T-helper 2 cell treated with Interferon-gamma antibody and Interleukin-4, amounts not matched to agents 5 μg/mL and 100 μg/mL, for 36 hours (primary cell): ENCODE measurements around the gene SLC29A2.
"Not testable (repeated sequence)": the region's sequence is repeated elsewhere in the genome, so short reads cannot be mapped to it uniquely, and the experiment has no call there.

ENCODE experiments used
- DNase-seq: peaks from one replicate; pipeline ENCODE4 v3.0.0; 2021; ENCODE audit warnings: low spot score
- H3K27ac Mint-ChIP-seq: one replicate; pipeline ENCODE4 v1.8.0; 2021; ENCODE audit warnings: mild to moderate bottlenecking, mixed read lengths
- H3K27me3 Mint-ChIP-seq: one replicate; pipeline ENCODE4 v1.8.0; 2021; ENCODE audit warnings: low read depth, mixed read lengths
- H3K36me3 Mint-ChIP-seq: one replicate; pipeline ENCODE4 v1.8.0; 2021; ENCODE audit warnings: low read depth, mixed read lengths
- H3K4me1 Mint-ChIP-seq: one replicate; pipeline ENCODE4 v1.8.0; 2021; ENCODE audit warnings: low read depth, mixed read lengths
- H3K4me3 Mint-ChIP-seq: one replicate; pipeline ENCODE4 v1.8.0; 2022; ENCODE audit warnings: mild to moderate bottlenecking, moderate library complexity, mixed read lengths
- H3K9me3 Mint-ChIP-seq: one replicate; pipeline ENCODE4 v1.8.0; 2021; ENCODE audit warnings: mixed read lengths

The SLC29A2 gene

DNA sequence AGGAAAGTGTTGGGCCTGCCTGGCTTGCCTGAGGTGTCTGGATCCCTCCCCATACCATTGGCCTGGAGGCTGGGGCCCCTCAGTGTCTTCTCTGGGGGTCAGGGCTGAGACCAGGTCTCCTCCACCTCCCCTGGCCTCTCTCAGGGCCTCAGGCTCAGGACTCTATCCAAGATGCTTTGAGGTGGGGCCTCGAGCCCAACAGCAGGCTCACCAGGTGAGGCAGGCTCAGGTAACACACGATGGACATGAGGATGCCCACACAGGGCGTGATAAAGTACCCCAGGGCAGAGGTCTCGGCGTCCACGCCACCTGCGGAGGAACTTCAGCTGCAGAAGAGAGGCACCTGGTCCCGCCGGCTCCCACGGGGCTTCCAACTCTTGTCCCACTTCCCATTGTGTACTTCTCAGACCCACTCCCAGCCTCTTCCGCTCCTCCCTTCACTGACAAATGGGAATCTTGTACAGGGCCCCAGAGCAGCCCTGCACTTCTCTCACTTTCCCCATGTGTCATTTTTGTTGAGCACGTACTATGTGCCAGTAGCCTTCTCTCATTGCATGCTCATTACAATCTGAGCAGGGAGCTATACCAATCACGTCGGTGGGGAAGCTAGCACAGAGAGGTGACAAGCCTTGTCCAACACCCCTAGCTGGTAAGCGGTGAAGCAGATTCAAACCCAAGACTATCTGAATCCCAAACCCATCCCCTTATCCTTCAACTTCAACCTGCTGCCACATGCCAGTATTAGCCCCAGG is 3.8 kb downstream of the SLC29A2 start:
- H3K27me3 Mint-ChIP-seq, result no peaks in the 10 kb centered on the region
- peak overlapping the region; percentile 8 for H3K27ac Mint-ChIP-seq
- H3K9me3 Mint-ChIP-seq, result no peaks in the 10 kb centered on the region
- no peak for DNase-seq
- no peaks in the 10 kb centered on the region for H3K36me3 Mint-ChIP-seq
- H3K4me1 Mint-ChIP-seq, result peaks cover 15% of the 10 kb centered on the region
- no peak overlapping the region for H3K4me3 Mint-ChIP-seq

DNA sequence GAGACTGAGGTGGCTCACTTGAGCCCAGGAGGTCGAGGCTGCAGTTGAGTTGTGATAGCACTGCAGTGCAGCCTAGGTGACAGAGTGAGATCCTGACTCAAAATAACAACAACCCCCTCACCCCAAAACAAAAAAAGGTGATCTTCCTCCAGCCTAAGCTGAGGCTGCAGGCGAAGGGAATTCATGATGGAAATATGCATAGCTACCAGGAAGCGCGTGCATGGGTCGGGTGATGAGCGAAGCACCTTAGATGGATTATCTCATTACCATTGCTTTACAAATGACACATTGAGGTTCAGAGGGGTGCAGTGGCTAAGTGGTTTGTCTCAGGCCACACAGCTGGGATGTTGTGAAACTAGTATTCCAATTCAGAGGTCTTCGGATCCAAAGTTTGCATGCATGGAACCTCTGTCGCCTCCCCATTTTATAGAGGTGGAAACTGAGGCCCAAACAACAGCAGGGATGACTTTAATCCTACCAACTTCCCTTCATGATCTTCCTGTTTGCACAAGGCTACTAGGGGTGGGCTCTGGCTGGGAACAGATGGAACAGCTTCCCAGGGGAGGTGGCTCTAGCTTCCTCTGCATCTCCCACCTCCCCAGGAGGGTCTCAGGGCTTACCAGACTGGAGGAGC is 4.6 kb downstream of the SLC29A2 start:
- no peak overlapping the region for H3K27ac Mint-ChIP-seq

GRCh38 chr11:66365711-66366619 is 5.6 kb downstream of the SLC29A2 start:
- Mint-ChIP-seq H3K36me3 (no peaks in the 10 kb centered on the region), H3K27ac (no peak overlapping the region), H3K4me3 (no peak overlapping the region), H3K27me3 (no peaks in the 10 kb centered on the region), H3K9me3 (no peaks in the 10 kb centered on the region), H3K4me1 (peaks cover 9% of the 10 kb centered on the region)
- DNase-seq, result no peak

More for the DNA sequence above, 4.6 kb downstream of the SLC29A2 start:
- H3K9me3 Mint-ChIP-seq, result no peaks in the 10 kb centered on the region
- H3K4me3 Mint-ChIP-seq, result no peak overlapping the region
- no peaks in the 10 kb centered on the region for H3K27me3 Mint-ChIP-seq
- no peak for DNase-seq
- peaks cover 9% of the 10 kb centered on the region for H3K4me1 Mint-ChIP-seq
- no peaks in the 10 kb centered on the region for H3K36me3 Mint-ChIP-seq

DNA sequence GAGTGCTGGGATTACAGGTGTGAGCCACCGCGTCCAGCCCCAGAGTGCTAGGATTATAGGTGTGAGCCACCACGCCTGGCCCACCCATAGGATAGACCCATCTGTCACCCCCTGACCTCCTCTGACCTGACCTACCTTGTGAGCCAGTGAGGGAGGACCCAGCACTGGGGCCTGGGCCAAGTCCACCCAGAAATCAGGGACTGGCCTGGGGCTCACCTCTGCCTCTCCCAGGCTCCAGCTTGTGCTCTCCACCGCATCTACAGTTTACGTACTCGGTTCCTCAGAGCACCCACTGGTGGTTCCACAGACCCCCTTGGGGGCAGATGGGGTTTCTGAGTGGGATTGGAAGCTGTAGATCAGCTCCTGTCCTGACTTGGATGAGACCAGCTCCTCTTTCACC is 6.4 kb downstream of the SLC29A2 start:
- DNase-seq, result no peak

DNA sequence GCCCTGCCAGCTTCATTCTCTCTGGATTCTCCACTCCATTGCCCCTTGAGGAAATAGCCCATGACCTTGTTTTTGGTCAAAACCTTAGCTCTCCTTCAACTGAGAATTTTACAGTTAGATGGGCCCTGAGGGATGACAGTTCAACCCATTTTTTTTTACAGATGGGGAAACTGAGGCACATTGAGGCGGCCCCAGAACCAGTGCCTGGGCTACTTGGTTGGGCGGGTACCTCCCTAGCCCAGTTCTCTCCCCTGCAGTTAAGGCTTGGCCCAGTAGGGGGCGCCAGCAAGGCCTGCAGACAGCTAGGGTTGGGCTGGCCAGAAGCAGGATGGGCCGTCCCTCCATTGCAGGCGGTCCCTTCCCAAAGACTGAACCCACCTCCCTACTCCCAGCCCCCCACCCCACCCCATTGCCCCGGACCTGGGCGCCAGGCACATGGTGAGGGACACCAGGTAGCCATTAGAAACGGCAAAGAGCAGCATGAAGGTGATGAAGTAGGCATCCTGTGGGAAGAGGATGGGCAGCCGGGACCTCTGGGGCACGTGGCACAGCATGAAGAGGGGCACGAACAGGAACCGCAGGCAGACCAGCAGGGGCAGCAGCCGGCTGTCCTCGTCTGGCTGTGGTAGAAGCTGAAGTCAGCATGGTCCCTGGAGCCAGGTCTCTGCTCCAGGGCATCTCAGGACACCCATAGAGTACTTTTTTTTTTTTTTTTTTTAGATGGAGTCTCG is 7.6 kb downstream of the SLC29A2 start:
- Mint-ChIP-seq H3K27me3 (no peaks in the 10 kb centered on the region), H3K27ac (no peak overlapping the region), H3K36me3 (no peaks in the 10 kb centered on the region), H3K4me3 (no peak overlapping the region), H3K9me3 (no peaks in the 10 kb centered on the region), H3K4me1 (peaks cover 2% of the 10 kb centered on the region)
- DNase-seq, result peak; percentile 54

More for the DNA sequence above, 6.4 kb downstream of the SLC29A2 start:
- H3K9me3 Mint-ChIP-seq, result no peaks in the 10 kb centered on the region
- H3K4me1 Mint-ChIP-seq, result peaks cover 5% of the 10 kb centered on the region
- no peaks in the 10 kb centered on the region for H3K27me3 Mint-ChIP-seq
- H3K36me3 Mint-ChIP-seq, result no peaks in the 10 kb centered on the region
- H3K27ac Mint-ChIP-seq, result no peak overlapping the region
- no peak overlapping the region for H3K4me3 Mint-ChIP-seq

- no peaks in the 10 kb centered on the region for H3K36me3 Mint-ChIP-seq
- no peak for DNase-seq
- peaks cover 2% of the 10 kb centered on the region for H3K4me1 Mint-ChIP-seq
These were observed 8.4 kb downstream of the SLC29A2 start for GRCh38 chr11:66363187-66363601.

DNA sequence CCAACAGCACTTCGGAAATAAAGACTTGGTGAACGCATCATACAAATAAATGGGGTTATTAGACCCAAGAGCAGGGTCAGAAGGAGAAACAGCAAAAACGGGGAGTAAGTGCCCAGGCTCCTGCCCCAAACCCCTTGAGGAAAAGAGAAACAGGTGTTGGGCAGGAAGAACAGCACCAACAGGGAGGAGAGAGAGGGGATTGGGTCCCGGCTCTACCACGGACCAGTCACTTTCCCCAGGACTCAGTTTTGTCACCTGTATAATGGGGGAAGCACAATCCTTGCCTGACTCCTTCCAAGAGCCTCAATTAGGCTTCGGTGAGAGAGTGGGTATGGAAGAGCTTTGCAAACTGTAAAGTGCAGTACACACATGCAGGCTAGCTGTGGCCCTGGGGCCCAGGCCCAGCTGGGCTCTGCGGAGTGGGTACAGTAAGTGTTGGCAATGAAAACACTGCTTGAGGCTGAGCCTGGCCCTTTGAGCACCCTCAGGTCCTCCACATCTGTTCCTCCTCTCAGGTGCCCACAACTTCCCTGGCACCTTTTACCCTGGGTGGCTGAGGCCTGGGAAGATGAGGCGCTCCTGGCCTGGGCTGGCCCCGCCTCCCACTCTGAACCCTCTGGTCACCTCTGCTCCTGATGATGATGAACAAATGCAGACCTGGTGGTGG is 8.9 kb downstream of the SLC29A2 start:
- no peaks in the 10 kb centered on the region for H3K9me3 Mint-ChIP-seq
- H3K36me3 Mint-ChIP-seq, result no peaks in the 10 kb centered on the region
- H3K4me1 Mint-ChIP-seq, result peaks cover 2% of the 10 kb centered on the region
- no peak overlapping the region for H3K4me3 Mint-ChIP-seq
- no peak overlapping the region for H3K27ac Mint-ChIP-seq
- no peak for DNase-seq
- no peaks in the 10 kb centered on the region for H3K27me3 Mint-ChIP-seq

More at GRCh38 chr11:66363187-66363601, 8.4 kb downstream of the SLC29A2 start:
- Mint-ChIP-seq H3K27ac (no peak overlapping the region), H3K4me3 (no peak overlapping the region), H3K27me3 (no peaks in the 10 kb centered on the region), H3K9me3 (no peaks in the 10 kb centered on the region)

DNA sequence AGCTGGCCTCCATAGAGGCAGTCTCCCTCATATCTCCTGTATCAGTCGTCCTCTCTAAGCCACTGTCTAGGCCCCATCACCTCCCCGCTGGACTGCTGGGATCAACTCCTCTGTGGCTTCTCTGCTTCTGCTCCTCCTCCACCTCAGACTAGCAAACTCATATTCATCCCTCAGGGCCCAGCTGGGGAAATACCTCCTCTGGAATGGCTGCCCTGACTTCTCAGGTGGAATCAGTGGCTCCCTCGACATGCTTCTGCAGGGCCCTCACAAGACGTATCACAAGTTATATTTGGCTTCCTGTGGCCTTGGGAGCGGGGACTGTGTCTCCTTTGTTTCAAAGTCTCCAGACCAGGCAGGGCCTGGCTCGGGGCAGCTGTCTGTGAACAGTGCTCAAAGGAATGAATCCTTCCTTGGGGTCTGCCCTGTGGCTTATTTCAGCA is 10.0 kb downstream of the SLC29A2 start:
- no peaks in the 10 kb centered on the region for H3K9me3 Mint-ChIP-seq
- H3K4me1 Mint-ChIP-seq, result peaks cover 2% of the 10 kb centered on the region
- H3K4me3 Mint-ChIP-seq, result no peak overlapping the region
- no peaks in the 10 kb centered on the region for H3K27me3 Mint-ChIP-seq
- no peak overlapping the region for H3K27ac Mint-ChIP-seq
- H3K36me3 Mint-ChIP-seq, result no peaks in the 10 kb centered on the region
- DNase-seq, result no peak

DNA sequence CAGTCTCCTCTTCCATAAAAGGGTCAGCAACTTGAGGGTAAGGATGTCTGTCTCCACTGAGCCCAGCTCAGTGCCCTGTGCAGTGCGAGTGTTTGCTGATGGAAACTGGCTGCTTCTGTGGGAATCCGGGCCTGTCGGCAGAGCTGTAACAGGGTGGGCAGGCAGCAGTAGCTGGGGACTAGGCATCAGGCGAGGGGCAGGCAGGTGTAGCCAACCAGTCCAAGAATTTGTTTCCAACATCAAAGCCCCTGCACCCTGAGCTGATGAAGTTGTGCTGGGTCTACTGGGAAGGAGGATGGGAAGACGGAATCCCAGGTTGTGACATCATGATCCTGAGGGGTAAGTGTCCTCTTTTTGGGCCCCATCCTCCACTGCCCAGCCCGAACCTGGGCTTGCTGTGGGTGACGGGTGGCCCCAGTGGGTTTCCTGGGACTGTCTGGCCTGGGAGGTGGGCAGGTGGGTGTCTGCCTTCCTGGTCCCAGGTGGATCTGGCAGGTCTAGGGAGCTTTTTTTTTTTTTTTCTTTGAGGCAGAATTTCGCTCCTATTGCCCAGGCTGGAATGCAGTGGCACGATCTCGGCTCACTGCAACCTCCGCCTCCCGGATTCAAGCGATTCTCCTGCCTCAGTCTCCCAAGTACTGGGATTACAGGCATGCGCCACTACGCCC is 11.0 kb downstream of the SLC29A2 start:
- DNase-seq, result no peak
- Mint-ChIP-seq H3K27ac (no peak overlapping the region), H3K36me3 (no peaks in the 10 kb centered on the region), H3K27me3 (no peaks in the 10 kb centered on the region), H3K4me3 (no peak overlapping the region), H3K9me3 (no peaks in the 10 kb centered on the region), H3K4me1 (peaks cover 2% of the 10 kb centered on the region)

DNA sequence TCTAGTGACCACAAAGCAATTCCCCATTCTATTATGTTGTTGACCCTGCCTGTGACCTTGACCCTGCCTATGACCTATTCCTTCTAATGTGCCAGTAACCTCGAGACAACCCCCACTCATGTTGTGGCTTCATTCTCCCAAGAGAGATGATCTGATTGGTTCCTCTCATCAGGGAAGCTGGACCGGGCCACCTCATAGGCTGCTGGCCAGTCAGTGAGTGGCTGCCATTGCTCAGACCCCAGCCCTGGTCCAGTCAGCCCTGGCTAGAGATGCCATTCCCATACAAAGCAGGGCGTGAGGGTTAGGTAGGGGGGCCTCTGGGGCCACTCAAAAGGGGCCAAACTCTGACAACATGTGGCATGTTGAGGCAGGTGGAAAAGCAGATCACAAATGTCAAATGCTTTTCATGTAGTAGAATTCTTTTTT is 11.9 kb downstream of the SLC29A2 start:
- no peaks in the 10 kb centered on the region for H3K9me3 Mint-ChIP-seq
- no peak for DNase-seq
- no peaks in the 10 kb centered on the region for H3K27me3 Mint-ChIP-seq
- peaks cover 2% of the 10 kb centered on the region for H3K4me1 Mint-ChIP-seq
- H3K4me3 Mint-ChIP-seq, result no peak overlapping the region
- no peaks in the 10 kb centered on the region for H3K36me3 Mint-ChIP-seq
- no peak overlapping the region for H3K27ac Mint-ChIP-seq

DNA sequence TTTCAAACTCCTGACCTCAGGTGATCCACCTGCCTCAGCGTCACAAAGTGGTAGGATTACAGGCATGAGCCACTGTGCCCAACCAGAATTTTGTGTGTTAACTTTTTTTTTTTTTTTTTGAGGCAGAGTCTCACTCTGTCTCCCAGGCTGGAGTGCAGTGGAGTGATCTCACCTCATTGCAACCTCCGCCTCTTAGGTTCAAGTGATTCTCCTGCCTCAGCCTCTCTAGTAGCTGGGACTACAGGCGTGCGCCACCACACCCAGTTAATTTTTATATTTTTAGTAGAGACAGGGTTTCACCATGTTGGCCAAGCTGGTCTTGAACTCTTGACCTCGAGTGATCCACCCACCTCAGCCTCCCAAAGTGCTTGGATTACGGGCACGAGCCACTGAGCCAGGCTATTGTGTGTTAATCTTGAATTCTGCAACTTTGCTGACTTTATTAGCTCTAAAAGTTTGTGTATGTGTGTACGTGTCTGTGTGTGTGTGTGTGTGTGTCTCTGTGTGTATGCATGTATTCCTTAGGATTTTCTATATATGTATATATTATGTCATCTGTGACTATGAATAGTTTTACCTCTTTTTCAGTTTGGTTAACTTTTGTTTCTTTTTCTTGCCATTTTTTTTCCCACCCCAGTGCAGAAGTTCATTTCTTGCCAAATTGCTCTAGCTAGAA is 20.9 kb downstream of the SLC29A2 start:
- not testable (repeated sequence) for H3K4me1 Mint-ChIP-seq, H3K9me3 Mint-ChIP-seq, H3K4me3 Mint-ChIP-seq, DNase-seq, H3K27me3 Mint-ChIP-seq, H3K27ac Mint-ChIP-seq
- H3K36me3 Mint-ChIP-seq, result peaks cover 11% of the 10 kb centered on the region

- H3K27ac Mint-ChIP-seq, result peak overlapping the region; percentile 6
- H3K36me3 Mint-ChIP-seq, result peaks cover 11% of the 10 kb centered on the region
- peak overlapping the region; percentile 94 for H3K4me3 Mint-ChIP-seq
- H3K4me1 Mint-ChIP-seq, result peaks cover 18% of the 10 kb centered on the region
- DNase-seq, result no peak
- peaks cover 4% of the 10 kb centered on the region for H3K27me3 Mint-ChIP-seq
- H3K9me3 Mint-ChIP-seq, result no peaks in the 10 kb centered on the region
These were observed 22.5 kb downstream of the SLC29A2 start for GRCh38 chr11:66349084-66349386.
